GM19467 (cell line): ENCODE data around the gene LBP.
"Not testable (repeated sequence)": the region's sequence is repeated elsewhere in the genome, so short reads cannot be mapped to it uniquely, and the experiment has no call there.

Source experiments
- ATAC-seq: cut with Tn5 transposase; IDR thresholded peaks from one replicate; pipeline ENCODE4 v1.9.1; 2021; ENCODE audit warnings: mild to moderate bottlenecking, moderate library complexity; ENCODE audit not compliant: unreplicated experiment

LBP gene, protein sequence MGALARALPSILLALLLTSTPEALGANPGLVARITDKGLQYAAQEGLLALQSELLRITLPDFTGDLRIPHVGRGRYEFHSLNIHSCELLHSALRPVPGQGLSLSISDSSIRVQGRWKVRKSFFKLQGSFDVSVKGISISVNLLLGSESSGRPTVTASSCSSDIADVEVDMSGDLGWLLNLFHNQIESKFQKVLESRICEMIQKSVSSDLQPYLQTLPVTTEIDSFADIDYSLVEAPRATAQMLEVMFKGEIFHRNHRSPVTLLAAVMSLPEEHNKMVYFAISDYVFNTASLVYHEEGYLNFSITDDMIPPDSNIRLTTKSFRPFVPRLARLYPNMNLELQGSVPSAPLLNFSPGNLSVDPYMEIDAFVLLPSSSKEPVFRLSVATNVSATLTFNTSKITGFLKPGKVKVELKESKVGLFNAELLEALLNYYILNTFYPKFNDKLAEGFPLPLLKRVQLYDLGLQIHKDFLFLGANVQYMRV

DNA sequence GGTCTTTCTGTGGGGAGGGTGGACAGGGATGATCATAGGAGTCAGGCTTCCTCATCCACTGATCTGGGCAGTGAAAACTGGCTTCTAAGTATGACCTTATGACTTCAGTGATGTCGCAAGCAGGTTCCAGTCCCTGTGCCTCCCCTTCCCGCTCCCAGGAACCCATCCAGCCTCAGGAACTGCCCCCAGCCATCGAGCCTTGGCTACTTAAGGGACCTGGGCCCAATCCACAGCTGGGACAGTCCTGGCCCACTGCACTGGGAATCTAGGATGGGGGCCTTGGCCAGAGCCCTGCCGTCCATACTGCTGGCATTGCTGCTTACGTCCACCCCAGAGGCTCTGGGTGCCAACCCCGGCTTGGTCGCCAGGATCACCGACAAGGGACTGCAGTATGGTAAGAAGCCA lies at the start of gene LBP:
Gene LBP, plus strand, starts transcription at position 236 of the 405 bp plus-strand sequence. Its CDS starts 35 bp downstream, at position 271.
- ATAC-seq, result no peak

DNA sequence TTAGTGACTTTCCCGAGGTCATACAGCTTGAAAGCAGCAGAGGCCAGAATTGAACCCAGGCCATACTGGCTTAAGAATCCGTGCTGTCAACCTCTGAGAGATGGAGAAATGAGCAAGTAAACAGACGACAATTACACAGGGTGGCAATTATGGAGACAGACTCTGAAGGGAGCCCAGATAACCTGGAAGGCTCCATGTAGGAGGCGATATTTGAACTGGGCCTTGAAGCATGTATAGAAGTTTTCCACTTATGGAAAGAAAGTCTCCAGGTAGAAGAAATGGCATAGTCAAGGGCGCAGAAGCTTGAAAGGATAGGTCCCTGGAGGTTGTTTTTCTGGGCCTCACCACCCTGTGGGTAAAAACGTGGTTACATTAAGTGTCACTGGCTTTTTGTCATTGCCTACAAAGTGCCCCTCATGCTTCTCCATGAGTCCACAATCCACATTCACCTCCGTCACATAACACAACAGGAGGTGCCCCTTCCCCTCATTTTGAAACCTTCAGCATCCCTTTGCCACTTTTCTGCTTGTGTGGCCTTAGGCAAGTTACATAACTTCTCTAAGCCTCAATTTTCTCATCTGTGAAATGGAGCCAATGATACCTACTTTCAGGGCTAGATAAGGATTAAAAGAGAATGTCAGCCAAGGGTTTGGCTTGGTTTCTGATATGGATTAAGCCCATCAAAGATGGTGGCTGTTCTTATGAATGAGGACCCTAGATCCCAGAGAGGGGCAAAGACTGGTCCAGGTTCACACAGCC lies 48.2 kb upstream of the LBP start:
- ATAC-seq, result no peak

DNA sequence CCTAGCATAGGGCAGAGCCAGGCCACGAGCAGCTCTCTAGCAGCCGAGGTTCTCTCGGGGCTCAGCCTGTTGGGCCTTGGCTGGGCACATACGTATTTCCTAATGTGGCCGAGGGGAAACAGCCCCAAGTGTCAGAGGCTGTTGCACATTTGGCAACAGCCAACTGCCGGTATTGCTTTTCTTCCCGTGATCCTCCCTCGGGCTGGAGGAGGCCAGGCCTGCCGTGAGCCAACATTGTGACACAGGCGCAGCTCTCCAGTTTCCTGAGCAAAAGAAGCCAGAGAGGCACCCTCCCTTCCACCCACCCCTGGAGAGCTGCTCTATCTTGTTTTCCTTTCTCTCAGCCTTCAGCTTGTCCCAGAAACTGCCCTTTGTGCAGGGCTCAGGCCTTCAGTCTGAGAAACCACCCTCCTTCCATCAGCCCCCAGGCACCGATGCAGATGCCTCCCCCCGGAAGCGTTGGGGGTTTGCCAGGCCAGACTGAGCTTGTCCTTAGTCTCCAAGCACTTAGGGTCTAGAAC lies 47.5 kb upstream of the LBP start:
- no peak for ATAC-seq

DNA sequence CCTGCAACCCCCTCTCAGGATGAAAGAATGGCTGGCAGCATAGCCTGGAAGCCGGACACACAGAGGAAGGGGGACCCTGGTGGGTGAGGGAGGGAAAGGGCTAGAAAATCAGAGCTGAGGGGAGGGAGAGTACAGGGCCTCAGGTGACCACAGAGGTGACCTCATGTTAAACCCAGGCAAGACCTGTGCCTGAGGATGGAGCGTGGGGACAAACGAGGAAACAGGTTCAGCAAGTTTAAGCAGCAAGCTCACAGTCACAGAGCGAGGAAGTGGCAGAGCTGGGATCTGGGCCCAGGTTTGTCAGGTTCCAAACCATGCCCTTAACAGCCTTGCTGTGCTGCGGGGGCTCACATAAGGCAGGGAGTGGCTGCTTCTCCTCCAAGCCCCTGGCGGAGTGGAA lies 46.3 kb upstream of the LBP start:
- ATAC-seq, result no peak

DNA sequence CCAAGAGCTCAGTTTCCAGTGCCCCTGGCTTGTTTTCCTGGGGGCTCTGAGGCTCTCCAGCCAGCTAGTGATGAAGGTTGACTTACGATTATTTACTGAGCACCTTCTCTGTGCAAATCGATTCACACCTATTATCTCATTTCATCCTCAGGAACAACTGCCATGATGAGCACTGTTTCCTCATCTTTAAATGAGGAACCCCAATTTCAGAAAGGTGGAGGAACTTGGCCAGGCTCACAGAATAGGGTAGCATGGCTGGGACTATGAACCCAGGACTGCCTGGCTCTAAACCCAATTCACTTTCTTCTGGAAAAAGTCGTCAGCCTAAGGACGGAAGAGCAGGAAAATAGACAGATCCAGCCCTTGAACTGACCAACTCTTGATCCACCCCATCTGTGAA lies 45.8 kb upstream of the LBP start:
- no peak for ATAC-seq

DNA sequence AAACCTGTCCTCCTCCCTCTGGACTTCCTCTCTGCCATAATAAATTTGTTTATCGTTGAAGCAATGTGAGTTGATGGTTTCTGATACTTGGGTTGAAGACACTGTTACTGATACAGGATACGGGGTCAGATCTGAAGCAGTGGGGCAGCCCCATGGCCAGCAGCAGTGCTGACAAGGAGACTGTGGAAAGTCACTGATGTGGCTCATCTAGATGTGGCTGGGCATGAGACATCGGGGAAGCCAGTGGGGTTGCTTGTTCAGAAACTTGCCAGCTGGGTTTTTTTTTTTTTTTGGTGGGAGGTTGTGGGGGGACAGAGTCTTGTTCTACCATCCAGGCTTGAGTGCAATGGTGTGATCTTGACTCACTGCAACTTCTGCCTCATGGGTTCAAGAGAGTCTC lies 45.0 kb upstream of the LBP start:
- ATAC-seq, result no peak

DNA sequence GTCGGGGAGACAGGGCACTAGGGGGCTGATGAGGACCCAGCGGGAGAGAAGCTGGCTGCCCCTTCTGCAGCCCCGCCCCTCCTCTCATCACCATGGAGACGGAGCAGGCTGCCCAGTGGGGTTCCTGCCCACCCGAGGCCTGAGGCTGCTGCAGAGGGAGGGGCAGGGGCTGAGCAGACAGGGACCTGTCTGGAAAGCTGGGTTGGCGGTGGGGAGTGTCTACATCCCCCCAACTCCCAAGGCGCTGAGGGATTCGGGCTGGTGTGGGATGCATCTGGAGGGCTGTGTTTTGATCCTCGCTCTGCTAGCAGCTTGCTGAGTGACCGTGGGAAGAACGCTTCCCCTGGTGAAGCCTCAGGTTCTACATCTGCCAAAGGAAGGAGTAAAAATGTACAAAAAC lies 43.5 kb upstream of the LBP start:
- no peak for ATAC-seq

DNA sequence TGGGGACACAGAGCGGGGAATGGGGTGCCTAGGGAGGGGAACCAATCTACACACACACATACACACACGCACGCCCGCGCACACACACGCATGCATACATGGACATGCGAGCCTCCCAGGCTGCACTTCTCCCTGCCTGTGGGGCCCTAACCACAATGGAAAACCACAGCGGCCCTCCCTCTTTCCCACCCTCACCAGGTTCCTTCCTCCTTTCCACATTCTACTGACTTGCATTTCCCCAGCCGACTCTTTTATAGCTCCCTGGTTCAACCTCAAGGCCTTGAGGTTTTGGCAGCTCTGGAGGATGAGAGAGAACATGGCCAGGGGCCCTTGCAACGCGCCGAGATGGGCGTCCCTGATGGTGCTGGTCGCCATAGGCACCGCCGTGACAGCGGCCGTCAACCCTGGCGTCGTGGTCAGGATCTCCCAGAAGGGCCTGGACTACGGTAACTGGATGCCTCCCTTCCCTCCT lies 42.3 kb upstream of the LBP start, which contains the start of gene BPI:
Gene BPI, plus strand, starts transcription at position 249 of the 472 bp plus-strand sequence. Its CDS starts 68 bp downstream, at position 317.
- ATAC-seq, result no peak

DNA sequence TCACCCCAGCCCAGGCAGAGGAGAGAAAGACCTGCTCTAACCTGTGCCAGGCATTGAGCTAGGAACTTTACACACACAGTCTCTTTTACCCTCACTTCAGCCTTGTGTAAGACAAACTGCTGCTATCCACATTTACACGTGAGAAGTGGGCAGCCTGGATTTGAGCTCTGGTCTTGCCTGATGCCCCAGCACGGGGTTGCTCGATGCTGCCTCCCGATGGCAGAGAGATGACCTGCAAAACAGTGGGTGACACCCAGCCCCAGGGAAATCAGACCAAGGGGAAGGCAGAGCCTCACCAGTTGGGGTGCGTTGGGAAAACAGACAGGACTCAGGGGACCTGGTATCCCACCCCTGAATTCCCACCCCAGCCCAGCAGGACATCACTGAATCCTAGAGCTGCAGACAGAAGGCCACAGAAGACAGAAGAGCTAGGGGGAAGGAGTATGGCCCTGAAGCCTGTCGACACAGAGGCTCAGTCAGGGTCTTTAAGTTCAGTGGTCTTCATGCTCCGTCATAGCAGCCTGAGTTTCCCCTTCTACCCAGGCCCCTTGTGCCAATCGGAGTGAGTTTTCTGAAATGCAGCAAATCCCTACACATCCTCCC lies 41.3 kb upstream of the LBP start:
- ATAC-seq, result no peak

DNA sequence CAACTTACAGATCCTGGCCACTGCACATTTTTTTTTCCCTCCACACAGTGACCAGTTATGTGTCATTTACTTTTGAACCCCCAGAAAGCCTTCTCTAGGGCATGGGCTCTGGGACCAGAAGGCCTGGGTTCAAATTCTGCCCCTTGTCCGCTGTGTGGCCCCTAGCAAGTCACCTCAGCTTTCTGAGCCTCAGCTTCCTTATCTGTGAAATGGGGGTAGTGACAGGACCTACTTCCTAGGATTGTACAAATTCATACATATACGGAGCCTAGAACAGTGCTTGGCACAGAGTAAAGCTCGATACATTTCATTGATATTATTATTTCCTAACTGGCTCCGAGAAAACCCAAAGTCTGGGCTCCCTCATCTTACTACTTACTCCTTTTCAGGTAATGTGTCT lies 40.7 kb upstream of the LBP start:
- ATAC-seq, result no peak

DNA sequence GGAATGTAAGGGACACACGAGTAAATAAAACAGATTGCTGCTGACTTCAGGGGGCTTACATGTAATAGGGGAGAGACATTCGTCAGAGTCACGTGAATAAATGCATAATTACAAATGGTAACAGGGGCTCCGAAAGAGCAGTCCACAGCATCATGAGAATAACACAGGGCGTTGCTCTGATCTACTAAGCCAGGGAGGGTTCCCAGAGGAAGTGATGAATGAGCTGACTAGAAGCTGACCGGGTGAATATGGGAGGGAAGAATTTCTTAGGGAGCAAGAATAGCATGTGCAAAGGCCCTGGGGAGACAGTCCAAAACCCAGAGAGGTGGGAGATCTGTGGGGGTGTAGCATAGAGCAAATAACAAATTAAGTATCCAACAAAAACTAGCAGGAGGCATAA lies 39.9 kb upstream of the LBP start:
- ATAC-seq, result no peak

DNA sequence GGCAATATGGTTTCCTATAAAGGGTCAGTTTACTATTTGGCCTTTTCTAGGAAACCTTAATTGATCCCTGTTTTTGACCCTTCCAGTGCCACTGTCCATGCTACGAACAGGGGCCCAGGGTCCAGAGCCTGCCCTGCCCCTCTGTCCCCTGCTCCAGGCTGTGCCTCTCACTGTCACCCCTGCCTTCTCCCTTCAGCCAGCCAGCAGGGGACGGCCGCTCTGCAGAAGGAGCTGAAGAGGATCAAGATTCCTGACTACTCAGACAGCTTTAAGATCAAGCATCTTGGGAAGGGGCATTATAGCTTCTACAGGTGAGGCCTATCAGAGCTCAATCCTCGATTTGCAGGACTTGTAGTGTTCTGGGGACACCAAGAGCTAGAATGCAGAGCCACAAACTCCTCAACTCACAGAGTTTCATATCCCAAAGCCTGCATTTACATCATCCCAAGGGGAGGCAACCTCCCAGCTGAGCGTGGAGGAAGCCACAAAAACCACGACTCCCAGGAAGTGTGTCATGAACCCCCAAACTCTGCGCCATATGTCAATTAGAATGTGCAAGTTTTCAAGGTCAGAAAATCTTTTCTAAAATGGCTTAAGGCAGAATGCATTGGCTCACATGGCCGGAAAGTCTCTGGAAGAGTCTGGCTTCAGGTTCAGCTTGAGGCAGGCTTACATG lies 38.8 kb upstream of the LBP start:
- ATAC-seq, result no peak

DNA sequence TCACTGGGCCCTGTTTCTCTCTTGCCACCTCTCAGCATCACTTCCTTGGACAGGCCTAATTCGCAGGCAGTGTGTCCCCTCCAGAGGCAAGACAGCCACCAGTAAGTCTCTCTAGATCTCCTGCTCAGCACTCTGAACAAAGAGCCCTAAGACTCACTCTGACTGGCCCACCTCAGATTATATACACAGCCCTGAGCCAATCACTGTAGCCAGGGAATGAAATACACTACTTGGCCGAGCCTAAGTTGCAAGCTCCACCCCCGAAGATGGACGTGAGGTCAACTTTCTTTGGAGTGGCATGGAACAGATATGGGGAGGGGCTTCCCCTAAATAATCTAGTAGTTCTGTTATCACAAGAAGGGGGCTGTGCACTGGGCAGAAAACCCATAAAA lies 38.2 kb upstream of the LBP start:
- no peak for ATAC-seq

DNA sequence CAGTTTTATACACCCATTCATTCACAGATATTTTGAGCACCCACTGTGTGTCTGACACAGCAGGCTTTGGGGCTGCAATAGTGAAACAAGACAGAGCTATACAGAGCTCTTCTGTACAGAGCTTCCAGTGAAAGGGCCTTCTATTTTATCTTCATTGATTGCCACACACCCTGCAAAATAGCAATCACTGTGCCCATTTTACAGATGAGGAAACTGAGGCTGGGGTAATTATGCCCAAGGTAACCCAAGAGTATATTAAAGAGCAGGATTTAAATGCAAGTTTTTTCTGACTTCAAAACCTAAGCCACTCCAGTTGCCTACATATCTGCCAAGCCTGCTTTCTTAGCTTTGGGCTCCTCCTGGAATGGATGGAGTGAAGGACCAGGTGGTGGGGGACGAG lies 37.8 kb upstream of the LBP start:
- no peak for ATAC-seq

DNA sequence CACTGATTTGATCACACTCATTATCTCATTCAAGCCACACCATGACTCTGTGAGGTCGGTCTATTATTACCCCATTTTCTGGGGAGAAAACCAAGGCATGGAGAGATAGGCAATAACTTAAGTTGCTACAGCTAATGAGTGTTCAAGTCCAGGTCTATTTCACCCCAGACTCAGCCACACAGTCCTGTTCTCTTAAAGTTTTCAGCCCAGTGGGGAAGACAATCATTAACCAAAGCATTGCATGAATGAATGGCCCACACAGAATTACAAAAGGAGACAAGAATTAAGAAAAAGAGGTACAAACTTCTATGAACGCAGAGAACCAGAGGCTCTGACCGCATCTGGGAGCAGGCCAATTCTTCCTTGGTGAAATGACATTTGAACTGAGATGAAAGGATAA lies 35.2 kb upstream of the LBP start:
- no peak for ATAC-seq

DNA sequence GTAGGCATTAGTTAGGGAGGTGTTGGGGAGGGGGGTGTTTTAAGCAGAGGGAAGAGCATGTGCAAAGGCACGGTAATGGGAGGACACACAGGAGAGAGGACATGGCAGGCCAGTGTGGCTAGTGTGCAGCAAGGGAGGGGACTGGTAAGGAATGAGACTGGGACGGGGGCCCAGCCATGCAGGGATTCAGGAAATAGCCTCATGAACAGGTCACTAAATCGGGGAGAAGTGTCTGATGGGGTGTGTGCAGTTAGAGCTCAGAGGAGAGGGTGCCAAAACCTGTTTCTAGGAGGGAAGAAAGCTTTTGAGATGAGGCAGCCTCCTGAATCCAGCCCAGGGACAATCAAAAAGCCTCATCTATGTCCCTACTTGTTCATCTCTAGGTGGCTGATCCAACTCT lies 34.8 kb upstream of the LBP start:
- ATAC-seq, result no peak

DNA sequence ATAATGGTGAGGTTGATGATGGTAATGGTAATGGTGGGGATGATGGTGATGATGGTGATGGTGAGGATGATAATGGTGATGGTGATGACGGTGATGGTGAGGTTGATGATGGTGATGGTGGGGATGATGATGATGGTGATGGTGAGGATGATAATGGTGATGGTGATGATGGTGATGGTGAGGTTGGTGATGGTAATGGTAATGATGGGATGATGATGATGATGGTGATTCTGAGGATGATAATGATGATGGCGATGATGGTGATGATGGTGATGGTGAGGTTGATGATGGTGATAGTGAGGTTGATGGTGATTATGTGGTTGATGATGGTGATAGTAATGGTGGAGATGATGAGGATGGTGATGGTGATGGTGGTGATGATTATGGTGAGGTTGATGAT lies 32.6 kb upstream of the LBP start:
- ATAC-seq, result no peak

DNA sequence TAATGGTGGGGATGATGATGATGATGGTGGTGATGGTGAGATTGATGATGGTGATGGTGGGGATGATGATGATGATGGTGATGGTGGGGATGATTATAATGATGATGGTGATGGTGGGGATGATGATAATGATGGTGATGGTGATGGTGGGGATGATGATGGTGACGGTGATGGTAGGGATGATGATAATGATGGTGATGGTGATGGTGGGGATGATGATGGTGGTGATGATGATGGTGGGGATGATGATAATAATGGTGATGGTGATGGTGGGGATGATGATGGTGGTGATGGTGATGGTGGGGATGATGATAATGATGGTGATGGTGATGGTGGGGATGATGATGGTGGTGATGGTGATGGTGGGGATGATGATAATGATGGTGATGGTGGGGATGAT lies 31.9 kb upstream of the LBP start:
- not testable (repeated sequence) for ATAC-seq

DNA sequence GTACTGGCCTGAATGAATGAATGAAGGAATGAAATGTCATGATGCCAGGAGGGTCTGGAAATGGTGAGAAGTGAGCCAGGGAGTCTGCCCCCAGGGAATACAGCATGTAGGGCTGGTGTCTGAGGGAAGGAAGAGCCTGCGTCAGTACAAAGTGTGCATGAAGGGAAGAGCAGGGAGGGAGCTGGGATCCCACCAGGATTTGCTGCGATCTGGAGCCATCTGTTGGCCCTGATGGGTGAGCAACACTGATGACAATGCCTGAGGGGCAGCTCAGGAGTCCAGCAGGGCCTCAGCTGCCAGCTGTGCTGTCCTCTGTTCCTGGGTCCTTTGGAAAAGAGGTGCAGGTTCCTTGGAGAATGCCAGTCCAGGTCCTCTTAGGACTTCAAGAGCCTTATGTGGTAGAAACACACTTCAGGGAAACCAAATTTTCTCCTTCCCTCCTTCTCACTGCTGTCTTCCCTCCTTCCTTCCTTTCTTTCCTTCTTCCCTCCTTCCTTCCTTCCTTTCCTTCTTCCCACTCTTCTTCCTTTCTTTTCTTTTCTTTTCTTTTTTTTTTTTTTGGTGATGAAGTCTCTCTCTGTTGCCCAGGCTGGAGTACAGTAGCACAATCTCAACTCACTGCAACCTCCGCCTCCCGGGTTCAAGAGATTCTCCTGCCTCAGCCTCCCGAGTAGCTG lies 30.9 kb upstream of the LBP start:
- ATAC-seq, result no peak

DNA sequence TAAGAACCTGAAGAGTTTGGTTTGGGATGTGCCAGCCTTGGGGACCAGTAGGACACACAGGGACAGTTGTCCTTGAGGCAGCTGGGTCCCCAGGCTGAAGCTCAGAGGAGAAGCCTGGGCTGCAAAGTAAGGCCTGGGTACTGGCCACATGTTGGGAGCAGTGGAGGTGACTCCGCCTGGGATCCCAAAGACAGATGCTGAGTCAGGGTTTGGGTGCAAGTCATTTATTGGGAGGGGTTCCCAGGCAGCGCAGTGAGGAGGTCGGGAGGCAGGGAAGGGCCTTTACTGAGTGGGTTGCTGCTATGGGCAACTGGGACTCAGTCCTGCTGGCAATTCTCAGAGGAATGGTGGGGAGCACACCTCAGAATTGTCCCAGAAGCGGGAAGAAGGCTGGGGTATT lies 29.9 kb upstream of the LBP start:
- no peak for ATAC-seq
